Keratinocyte (primary cell): ENCODE data around the gene BCAS3. TPM values are rescaled to one million over a fixed set of nuclear protein-coding genes. Genes with fewer than 3 reads are reported as not detected.

Experiments
- DNase-seq: peaks from one replicate; pipeline ENCODE4 v3.0.0-alpha.2; 2011; ENCODE audit warnings: low read depth, missing footprints, low spot score
- FAIRE-seq: peaks from 2 replicates; lab custom pipeline; 2011; peaks lifted over from hg19 to GRCh38; lab: Jason Lieb, UNC
- H2AFZ ChIP-seq: 2 replicates; pipeline ENCODE4 v1.6.0; 2012; ENCODE audit warnings: low read length, control low read depth, inconsistent platforms; ENCODE audit not compliant: control insufficient read depth
- H3K27ac ChIP-seq: 2 replicates; pipeline ENCODE4 v1.5.1; 2011; ENCODE audit warnings: low read length; ENCODE audit not compliant: control insufficient read depth, insufficient read depth
- H3K27me3 ChIP-seq: 3 replicates; pipeline ENCODE4 v1.6.0; 2011; ENCODE audit warnings: low read length; ENCODE audit not compliant: control insufficient read depth, insufficient read depth; ENCODE audit errors: extremely low read depth
- H3K36me3 ChIP-seq, 2 experiments: 2 replicates in 1 of 2; 3 replicates in 1 of 2; pipeline ENCODE4 v1.5.1; 2011; ENCODE audit warnings: low read length in 2 of 2, mild to moderate bottlenecking in 1 of 2; ENCODE audit not compliant: control insufficient read depth in 2 of 2, insufficient read depth in 2 of 2; ENCODE audit errors: extremely low read depth in 1 of 2
- H3K4me1 ChIP-seq: 3 replicates; pipeline ENCODE4 v1.5.1; 2011; ENCODE audit warnings: low read length; ENCODE audit not compliant: control insufficient read depth, insufficient read depth; ENCODE audit errors: extremely low read depth
- H3K4me2 ChIP-seq: 3 replicates; pipeline ENCODE4 v1.6.0; 2011; ENCODE audit warnings: low read depth, low read length; ENCODE audit not compliant: control insufficient read depth, insufficient read depth; ENCODE audit errors: extremely low read depth
- H3K4me3 ChIP-seq, 3 experiments: fragments of 200-600 bp in 1 of 3; sonication (generic) in 1 of 3; 2 replicates in 2 of 3; 3 replicates in 1 of 3; pipeline ENCODE4 v1.5.1; 2011 to 2016; ENCODE audit warnings: low read length in 3 of 3, mild to moderate bottlenecking in 3 of 3, control low read depth in 2 of 3, inconsistent platforms in 1 of 3, low read depth in 1 of 3, mixed read lengths in 1 of 3, mixed run types in 1 of 3, moderate library complexity in 1 of 3; ENCODE audit not compliant: control insufficient read depth in 2 of 3, insufficient read depth in 2 of 3; ENCODE audit errors: extremely low read depth in 1 of 3
- H3K79me2 ChIP-seq: 2 replicates; pipeline ENCODE4 v1.6.0; 2012; ENCODE audit warnings: low read length; ENCODE audit not compliant: control insufficient read depth, insufficient read depth
- H3K9ac ChIP-seq: 3 replicates; pipeline ENCODE4 v1.6.0; 2011; ENCODE audit warnings: low read length; ENCODE audit not compliant: control insufficient read depth, insufficient read depth; ENCODE audit errors: extremely low read depth
- H3K9me1 ChIP-seq: 3 replicates; pipeline ENCODE4 v1.6.0; 2011; ENCODE audit warnings: low read length; ENCODE audit not compliant: control insufficient read depth, insufficient read depth; ENCODE audit errors: extremely low read depth
- H3K9me3 ChIP-seq: 2 replicates; pipeline ENCODE4 v1.5.1; 2012; ENCODE audit warnings: low read depth, low read length; ENCODE audit not compliant: control insufficient read depth
- H4K20me1 ChIP-seq: 3 replicates; pipeline ENCODE4 v1.6.0; 2011; ENCODE audit warnings: low read length; ENCODE audit not compliant: control insufficient read depth, insufficient read depth; ENCODE audit errors: extremely low read depth
- EZH2 ChIP-seq: IDR thresholded peaks from one replicate; pipeline ENCODE4 v1.6.1; 2012; ENCODE audit warnings: inconsistent platforms, mild to moderate bottlenecking, low read length, moderate library complexity
- dilution Hi-C: fragments of 300-500 bp; cut with MboI; formaldehyde crosslinking; loops from one replicate; pipeline ENCODE4 v1.7.0; 2020; ENCODE audit warnings: low sequenced_read_pairs; ENCODE audit not compliant: extremely low pct_ligation_motif_present
- polyA plus RNA-seq, 5 experiments: library from polyadenylated mRNA; depleted of rRNA in 3 of 5; stranded (reverse) in 3 of 5; stranded (forward) in 1 of 5; unstranded in 1 of 5; fragments of >200 nt; gene quantifications; 1 replicate in 1 of 5; 2 replicates in 3 of 5; 3 replicates in 1 of 5; pipeline versions ENCODE4 v1.2.1 to v1.2.3, GENCODE V29; 2011 to 2012; ENCODE audit warnings: missing spikeins in 2 of 5, low read depth in 1 of 5, low replicate concordance in 1 of 5
- TF ChIP-seq, protein P1 (sequence below), 3 experiments: IDR thresholded peaks in 1 of 3; conservative IDR thresholded peaks in 1 of 3; optimal IDR thresholded peaks in 1 of 3; 2 replicates in 2 of 3; 3 replicates in 1 of 3; pipeline versions ENCODE3 to v1.5.1; 2011; ENCODE audit warnings: low read length in 3 of 3, mild to moderate bottlenecking in 3 of 3, moderate library complexity in 2 of 3, control low read depth in 1 of 3, inconsistent platforms in 1 of 3; ENCODE audit not compliant: insufficient read depth in 2 of 3; ENCODE audit errors: extremely low read depth in 1 of 3

The BCAS3 gene
- polyA plus RNA-seq, 1 donor (not counting 4 experiments of a cell fraction or from before 2014, with no cell fraction given) = 11.8 TPM

GRCh38 chr17:61402978-61403800 lies 725.5 kb downstream of the BCAS3 start:
- Histone ChIP-seq H2AFZ (no peak overlapping the region), H3K9me3 (no peaks in the 10 kb centered on the region), H3K4me1 (peaks cover 11% of the 10 kb centered on the region), H3K9ac (no peak overlapping the region), H3K79me2 (no peaks in the 10 kb centered on the region), H3K4me2 (peak overlapping the region; percentile 58), H3K4me3 (no peak overlapping the region), H4K20me1 (peaks cover 6% of the 10 kb centered on the region), H3K27ac (no peak overlapping the region), H3K36me3 (no peaks in the 10 kb centered on the region), H3K27me3 (peaks cover 87% of the 10 kb centered on the region), H3K9me1 (no peaks in the 10 kb centered on the region)
- dilution Hi-C loops = no loop called here
- FAIRE-seq (no peak), DNase-seq (no peak)
- TF ChIP-seq, protein P1, sequence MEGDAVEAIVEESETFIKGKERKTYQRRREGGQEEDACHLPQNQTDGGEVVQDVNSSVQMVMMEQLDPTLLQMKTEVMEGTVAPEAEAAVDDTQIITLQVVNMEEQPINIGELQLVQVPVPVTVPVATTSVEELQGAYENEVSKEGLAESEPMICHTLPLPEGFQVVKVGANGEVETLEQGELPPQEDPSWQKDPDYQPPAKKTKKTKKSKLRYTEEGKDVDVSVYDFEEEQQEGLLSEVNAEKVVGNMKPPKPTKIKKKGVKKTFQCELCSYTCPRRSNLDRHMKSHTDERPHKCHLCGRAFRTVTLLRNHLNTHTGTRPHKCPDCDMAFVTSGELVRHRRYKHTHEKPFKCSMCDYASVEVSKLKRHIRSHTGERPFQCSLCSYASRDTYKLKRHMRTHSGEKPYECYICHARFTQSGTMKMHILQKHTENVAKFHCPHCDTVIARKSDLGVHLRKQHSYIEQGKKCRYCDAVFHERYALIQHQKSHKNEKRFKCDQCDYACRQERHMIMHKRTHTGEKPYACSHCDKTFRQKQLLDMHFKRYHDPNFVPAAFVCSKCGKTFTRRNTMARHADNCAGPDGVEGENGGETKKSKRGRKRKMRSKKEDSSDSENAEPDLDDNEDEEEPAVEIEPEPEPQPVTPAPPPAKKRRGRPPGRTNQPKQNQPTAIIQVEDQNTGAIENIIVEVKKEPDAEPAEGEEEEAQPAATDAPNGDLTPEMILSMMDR (optimal IDR thresholded peaks at IDR 0.05 in 1 of 3, IDR thresholded peaks at IDR 0.05 in 1 of 3, conservative IDR thresholded peaks at IDR 0.05 in 1 of 3; ENCODE audit: extremely low read depth in 1 of 3, insufficient read depth in 2 of 3, low read length in 3 of 3) = no peak
- TF ChIP-seq EZH2 = peak; percentile 80

GRCh38 chr17:61403801-61404662 lies 726.4 kb downstream of the BCAS3 start:
- H2AFZ ChIP-seq = no peak overlapping the region
- no peak overlapping the region for H3K27ac ChIP-seq
- DNase-seq (no peak), FAIRE-seq (peak; percentile 79)
- peak overlapping the region; percentile 58 for H3K4me2 ChIP-seq
- H3K36me3 ChIP-seq = no peaks in the 10 kb centered on the region
- peak overlapping the region in 1 of 3 experiments; percentile 20 for H3K4me3 ChIP-seq
- peaks cover 11% of the 10 kb centered on the region for H3K4me1 ChIP-seq
- H3K9me3 ChIP-seq = no peaks in the 10 kb centered on the region
- H3K9me1 ChIP-seq = no peaks in the 10 kb centered on the region
- H4K20me1 ChIP-seq = peaks cover 6% of the 10 kb centered on the region
- no peak overlapping the region for H3K9ac ChIP-seq
- dilution Hi-C loops = no loop called here
- H3K27me3 ChIP-seq = peaks cover 87% of the 10 kb centered on the region
- TF ChIP-seq, protein P1 (optimal IDR thresholded peaks at IDR 0.05 in 1 of 3, IDR thresholded peaks at IDR 0.05 in 1 of 3, conservative IDR thresholded peaks at IDR 0.05 in 1 of 3; ENCODE audit: extremely low read depth in 1 of 3, insufficient read depth in 2 of 3, low read length in 3 of 3) = no peak
- peak; percentile 27 for TF ChIP-seq EZH2
- no peaks in the 10 kb centered on the region for H3K79me2 ChIP-seq
